ACC112 (cell line): ENCODE results near the gene UNC13D.
"Not testable (repeated sequence)": the region's sequence is repeated elsewhere in the genome, so short reads cannot be mapped to it uniquely, and the experiment has no call there.

Experiments used
- H2AFZ ChIP-seq: fragments of 200-600 bp; sonication (generic); one replicate; pipeline ENCODE4 v1.6.0; 2017; ENCODE audit warnings: antibody characterized with exemption, low read length; ENCODE audit not compliant: unreplicated experiment
- H3K27ac ChIP-seq: fragments of 200-600 bp; sonication (generic); 2 replicates; pipeline ENCODE4 v1.5.1; 2014; ENCODE audit warnings: low read depth, mild to moderate bottlenecking, antibody characterized with exemption, low read length, moderate library complexity
- H3K27me3 ChIP-seq: fragments of 200-600 bp; sonication (generic); 2 replicates; pipeline ENCODE4 v1.6.1; 2014; ENCODE audit warnings: mild to moderate bottlenecking, antibody characterized with exemption, low read length, moderate library complexity, mixed read lengths; ENCODE audit not compliant: insufficient read depth
- H3K36me3 ChIP-seq: fragments of 200-600 bp; sonication (generic); 2 replicates; pipeline ENCODE4 v1.6.1; 2016; ENCODE audit warnings: mild to moderate bottlenecking, antibody characterized with exemption, low read length, moderate library complexity, mixed read lengths; ENCODE audit not compliant: insufficient read depth
- H3K4me1 ChIP-seq: fragments of 200-600 bp; sonication (generic); one replicate; pipeline ENCODE4 v1.6.1; 2016; ENCODE audit warnings: low read length, mixed read lengths; ENCODE audit not compliant: insufficient read depth, unreplicated experiment, control insufficient read depth
- H3K4me3 ChIP-seq: fragments of 200-600 bp; sonication (generic); 2 replicates; pipeline ENCODE4 v1.5.1; 2014; ENCODE audit warnings: mild to moderate bottlenecking, low read depth, low read length
- H3K79me2 ChIP-seq: fragments of 200-600 bp; sonication (generic); one replicate; pipeline ENCODE4 v1.6.0; 2016; ENCODE audit warnings: low read length; ENCODE audit not compliant: control insufficient read depth, unreplicated experiment, insufficient read depth

The UNC13D gene

GRCh38 chr17:75784473-75785015 lies 59.7 kb downstream of the UNC13D start, which contains the start of gene UNK:
TSS of gene UNK (plus strand) at chr17:75784806. CDS start at chr17:75784881, 75 bp downstream.
- Histone ChIP-seq H3K4me1 (peaks cover 26% of the 10 kb centered on the region), H3K79me2 (peaks cover 38% of the 10 kb centered on the region), H3K27ac (peak within 1 kb of the TSS; percentile 98), H3K4me3 (peak within 1 kb of the TSS; percentile 77), H2AFZ (peak within 1 kb of the TSS; percentile 28), H3K36me3 (no peaks in the 10 kb centered on the region), H3K27me3 (no peaks in the 10 kb centered on the region)

DNA sequence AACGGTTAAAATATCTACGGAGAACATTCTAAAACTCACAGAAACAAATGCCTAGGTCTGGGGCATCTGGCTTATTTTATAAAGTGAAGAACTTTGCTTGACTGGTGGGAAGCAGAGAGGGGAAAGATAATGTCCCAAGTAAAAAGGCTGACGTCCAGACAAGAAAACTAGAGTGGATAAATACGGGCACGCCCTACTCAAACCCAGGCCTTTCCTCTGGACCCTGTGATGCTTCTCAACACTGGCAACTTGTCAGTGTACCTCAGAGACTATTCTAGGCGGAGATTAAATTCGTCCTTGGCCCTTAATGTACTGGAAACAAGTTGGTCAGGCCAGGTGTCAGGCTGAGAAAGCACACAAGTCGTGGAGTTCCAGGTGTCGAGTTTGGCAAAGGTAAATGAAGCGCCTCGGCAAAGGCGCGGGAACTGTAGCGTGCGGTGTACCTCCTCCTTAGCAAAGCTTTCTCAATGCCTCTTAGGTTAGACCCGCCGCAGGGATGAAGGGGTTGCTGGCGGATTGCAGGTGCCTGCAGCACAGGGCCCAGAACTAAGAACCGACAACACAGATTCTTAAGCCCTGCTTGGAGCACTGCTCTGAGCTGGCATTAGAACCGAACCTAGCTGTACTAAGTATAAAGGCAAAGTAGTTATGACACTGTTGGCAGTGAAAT lies 60.3 kb downstream of the UNC13D start:
- H3K36me3 ChIP-seq = peaks cover 3% of the 10 kb centered on the region; the same call in 1 of the 2 replicates
- H3K27ac ChIP-seq = peak overlapping the region; percentile 98
- peaks cover 38% of the 10 kb centered on the region for H3K79me2 ChIP-seq
- H2AFZ ChIP-seq = no peak overlapping the region
- H3K27me3 ChIP-seq = no peaks in the 10 kb centered on the region
- peaks cover 26% of the 10 kb centered on the region for H3K4me1 ChIP-seq
- peak overlapping the region; percentile 77 for H3K4me3 ChIP-seq

DNA sequence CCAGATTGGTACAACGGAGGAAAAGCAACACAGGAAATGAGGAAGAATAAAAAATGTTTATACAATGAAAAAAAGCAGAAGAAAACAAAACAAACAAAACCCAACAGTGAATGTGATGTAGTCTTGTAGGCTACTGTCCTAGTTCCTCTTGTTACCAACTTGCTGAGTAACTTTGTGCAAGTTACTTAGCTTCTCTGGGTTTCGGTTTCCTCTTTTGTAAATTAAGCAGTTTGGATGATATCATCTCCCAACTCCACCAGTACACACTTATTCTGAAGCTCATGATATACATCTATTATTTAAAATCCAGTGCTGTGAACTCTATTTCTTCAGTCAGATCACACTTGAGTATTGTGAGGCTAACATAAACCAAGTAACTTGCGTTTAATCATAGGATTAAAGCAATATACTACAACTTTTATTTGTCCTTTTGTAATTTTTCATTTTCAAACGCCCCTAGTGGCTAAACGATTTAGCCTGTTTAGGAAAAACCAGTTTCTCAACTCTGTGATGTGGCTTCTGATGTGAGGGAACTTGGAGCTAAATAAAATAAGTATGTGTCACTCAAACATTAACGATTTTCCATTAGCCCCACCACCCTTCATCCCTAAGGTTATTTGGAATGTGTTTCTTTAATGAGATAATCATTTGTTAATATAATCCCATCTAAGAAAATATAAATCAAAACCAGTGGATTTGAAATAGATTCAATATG lies 61.0 kb downstream of the UNC13D start:
- peaks cover 26% of the 10 kb centered on the region for H3K4me1 ChIP-seq
- H3K27ac ChIP-seq = peak overlapping the region; percentile 98
- H2AFZ ChIP-seq = peak overlapping the region; percentile 94
- H3K27me3 ChIP-seq = no peaks in the 10 kb centered on the region
- peaks cover 10% of the 10 kb centered on the region for H3K36me3 ChIP-seq
- peaks cover 43% of the 10 kb centered on the region for H3K79me2 ChIP-seq
- peak overlapping the region; percentile 77 for H3K4me3 ChIP-seq

DNA sequence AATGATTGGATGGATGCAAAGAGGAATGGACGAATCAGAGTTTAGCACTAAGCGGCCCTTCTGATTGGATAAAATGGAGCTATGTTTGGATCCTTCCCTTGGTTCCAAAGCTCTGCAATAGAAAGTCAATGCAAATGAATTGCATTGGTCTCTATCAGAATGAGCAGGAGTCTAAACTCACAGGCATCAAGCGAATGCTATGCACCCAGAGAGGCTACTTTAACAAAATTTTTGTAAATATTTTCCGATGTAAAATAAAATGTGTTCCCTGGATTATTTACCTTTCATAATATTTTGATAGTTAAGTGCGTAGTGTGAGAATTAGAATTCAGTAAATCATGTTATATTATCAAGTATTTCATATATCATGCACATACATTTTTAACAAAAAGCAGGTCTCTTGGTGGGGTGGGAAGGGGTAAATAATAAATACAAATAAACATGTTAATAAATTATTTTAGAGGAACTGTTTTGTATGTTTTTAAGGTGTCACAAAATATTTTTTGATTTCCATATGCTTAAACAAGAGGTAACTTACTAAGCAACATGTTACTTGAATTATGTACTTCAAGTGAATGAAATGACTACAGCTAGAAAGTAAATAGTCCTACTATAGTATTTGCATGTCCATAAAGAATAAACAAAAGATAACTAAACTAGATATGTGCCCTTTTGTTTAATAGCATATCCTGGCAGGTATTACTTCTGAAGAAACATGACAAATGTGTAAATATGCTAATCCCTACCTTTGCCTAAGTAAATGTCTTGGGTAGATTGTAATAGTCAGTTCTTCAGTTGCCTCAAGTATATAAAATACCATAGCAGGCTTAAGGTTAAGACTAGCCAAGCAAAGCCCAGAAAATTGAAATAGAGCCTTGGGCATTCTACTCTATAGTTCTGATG lies 64.0 kb downstream of the UNC13D start:
- Histone ChIP-seq H3K4me3 (peak overlapping the region; percentile 89), H2AFZ (no peak overlapping the region), H3K36me3 (peaks cover 28% of the 10 kb centered on the region), H3K79me2 (peaks cover 29% of the 10 kb centered on the region), H3K4me1 (peaks cover 27% of the 10 kb centered on the region), H3K27ac (peak overlapping the region; percentile 99; the same call in 1 of the 2 replicates), H3K27me3 (no peaks in the 10 kb centered on the region)

DNA sequence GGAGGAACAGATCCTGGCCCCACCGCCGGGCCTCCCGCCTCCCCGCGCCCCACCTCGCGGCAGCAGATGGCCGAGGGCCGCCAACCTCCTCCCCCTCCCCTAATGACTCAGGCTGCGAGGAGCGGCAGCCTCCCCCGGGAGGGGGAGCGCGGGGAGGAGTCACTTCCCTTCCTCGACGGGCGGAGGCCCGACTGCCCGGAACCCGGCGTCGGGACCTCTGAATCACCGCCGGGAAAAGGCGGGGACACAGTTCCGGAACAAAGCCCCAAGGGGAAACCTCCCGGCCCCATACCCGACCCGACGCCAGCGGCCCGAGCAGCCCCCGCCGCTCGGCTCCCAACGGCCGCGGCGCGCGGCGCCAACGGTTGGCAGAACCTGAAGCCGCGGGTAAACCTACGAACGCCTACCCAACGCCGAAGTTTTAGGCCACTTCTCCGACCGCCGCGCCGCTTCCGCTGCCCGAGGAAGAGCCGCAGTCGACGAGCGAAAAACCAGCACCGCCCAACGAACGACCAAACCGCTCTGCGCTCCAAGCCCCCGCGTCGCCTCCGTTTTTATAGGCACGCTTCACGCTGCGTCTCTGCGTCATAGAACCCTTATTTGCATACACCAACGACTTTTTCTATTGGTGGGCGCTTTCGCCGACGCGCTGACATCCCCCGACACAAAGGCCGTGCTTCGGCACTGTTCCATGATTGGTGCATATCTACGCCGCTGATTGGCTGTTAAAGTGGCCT lies 64.8 kb downstream of the UNC13D start:
- H3K4me3 ChIP-seq = peak overlapping the region; percentile 89
- peaks cover 28% of the 10 kb centered on the region for H3K36me3 ChIP-seq
- H3K27me3 ChIP-seq = no peaks in the 10 kb centered on the region
- peaks cover 26% of the 10 kb centered on the region for H3K4me1 ChIP-seq
- H2AFZ ChIP-seq = no peak overlapping the region
- H3K27ac ChIP-seq = peak overlapping the region; percentile 99
- peaks cover 28% of the 10 kb centered on the region for H3K79me2 ChIP-seq

- Histone ChIP-seq H3K36me3 (peaks cover 28% of the 10 kb centered on the region), H3K4me3 (peak overlapping the region; percentile 89), H3K27me3 (no peaks in the 10 kb centered on the region), H3K27ac (peak overlapping the region; percentile 99), H3K79me2 (peaks cover 28% of the 10 kb centered on the region), H2AFZ (no peak overlapping the region), H3K4me1 (peaks cover 23% of the 10 kb centered on the region)
Observed at GRCh38 chr17:75778861-75779249, 65.3 kb downstream of the UNC13D start.

- Histone ChIP-seq H3K4me3 (peak overlapping the region; percentile 89), H3K4me1 (peaks cover 18% of the 10 kb centered on the region), H3K36me3 (peaks cover 28% of the 10 kb centered on the region), H3K27ac (peak overlapping the region; percentile 99), H3K79me2 (peaks cover 28% of the 10 kb centered on the region)
- H3K27me3 ChIP-seq, H2AFZ ChIP-seq: not testable (repeated sequence)
Observed at GRCh38 chr17:75778066-75778860, 65.9 kb downstream of the UNC13D start.

DNA sequence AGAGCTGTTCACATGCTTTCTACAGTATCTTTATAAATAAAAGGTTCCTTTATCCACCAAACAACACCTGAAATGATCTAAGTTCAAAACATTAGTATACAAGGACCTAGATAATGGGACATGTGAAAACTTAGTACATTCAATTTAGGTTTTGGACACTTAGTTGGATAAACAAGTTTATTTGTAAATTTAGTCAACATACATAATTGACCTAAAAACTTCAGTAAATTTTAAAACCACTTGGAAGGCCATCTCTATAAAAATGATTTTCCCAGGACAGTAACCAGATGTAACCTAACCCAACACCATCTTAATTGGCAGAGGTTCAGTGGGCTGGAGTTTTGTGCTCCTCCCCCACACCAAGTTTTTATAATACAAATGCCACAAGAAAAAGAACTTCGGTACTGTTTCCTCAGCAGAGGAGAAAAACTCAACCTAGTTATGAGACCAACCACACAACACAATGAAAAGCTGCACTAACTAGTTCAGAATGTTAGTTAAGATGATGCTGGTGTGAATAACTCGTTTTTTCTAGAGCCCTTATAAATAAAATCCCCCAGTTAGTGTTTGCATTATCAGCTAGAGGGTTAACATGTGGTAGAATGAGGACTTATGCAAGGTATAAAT lies 66.8 kb downstream of the UNC13D start:
- H3K79me2 ChIP-seq = peaks cover 28% of the 10 kb centered on the region
- H3K27me3 ChIP-seq = no peaks in the 10 kb centered on the region
- H3K4me1 ChIP-seq = peaks cover 13% of the 10 kb centered on the region
- H3K36me3 ChIP-seq = peaks cover 28% of the 10 kb centered on the region
- H3K27ac ChIP-seq = peak overlapping the region; percentile 19; the same call in 1 of the 2 replicates
- peak overlapping the region; percentile 89 for H3K4me3 ChIP-seq
- H2AFZ ChIP-seq = no peak overlapping the region
